UCSD-AML1 (cell line): Measurements from ENCODE around the gene GPR173.

Source experiments
- DNase-seq: peaks from one replicate; lab custom pipeline; 2025; ENCODE audit not compliant: unreplicated experiment; lab: John Stamatoyannopoulos, UW

The GPR173 gene

DNA sequence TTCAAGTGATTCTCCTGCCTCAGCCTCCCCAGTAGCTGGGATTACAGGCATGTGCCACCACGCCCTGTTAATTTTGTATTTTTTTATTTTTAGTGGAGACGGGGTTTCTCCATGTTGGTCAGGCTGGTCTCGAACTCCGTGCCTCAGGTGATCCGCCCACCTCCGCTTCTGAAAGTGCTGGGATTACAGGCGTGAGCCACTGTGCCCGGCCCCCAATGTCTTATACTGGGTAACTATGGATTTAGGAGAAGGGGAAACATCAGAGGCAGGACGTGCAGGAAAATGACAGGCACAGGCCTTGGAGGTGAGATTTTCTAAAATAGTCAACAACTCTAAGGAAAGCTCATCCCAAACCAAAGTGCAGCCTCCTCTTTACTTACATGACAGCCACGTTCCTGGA lies 22.5 kb downstream of the GPR173 start:
- no peak for DNase-seq

DNA sequence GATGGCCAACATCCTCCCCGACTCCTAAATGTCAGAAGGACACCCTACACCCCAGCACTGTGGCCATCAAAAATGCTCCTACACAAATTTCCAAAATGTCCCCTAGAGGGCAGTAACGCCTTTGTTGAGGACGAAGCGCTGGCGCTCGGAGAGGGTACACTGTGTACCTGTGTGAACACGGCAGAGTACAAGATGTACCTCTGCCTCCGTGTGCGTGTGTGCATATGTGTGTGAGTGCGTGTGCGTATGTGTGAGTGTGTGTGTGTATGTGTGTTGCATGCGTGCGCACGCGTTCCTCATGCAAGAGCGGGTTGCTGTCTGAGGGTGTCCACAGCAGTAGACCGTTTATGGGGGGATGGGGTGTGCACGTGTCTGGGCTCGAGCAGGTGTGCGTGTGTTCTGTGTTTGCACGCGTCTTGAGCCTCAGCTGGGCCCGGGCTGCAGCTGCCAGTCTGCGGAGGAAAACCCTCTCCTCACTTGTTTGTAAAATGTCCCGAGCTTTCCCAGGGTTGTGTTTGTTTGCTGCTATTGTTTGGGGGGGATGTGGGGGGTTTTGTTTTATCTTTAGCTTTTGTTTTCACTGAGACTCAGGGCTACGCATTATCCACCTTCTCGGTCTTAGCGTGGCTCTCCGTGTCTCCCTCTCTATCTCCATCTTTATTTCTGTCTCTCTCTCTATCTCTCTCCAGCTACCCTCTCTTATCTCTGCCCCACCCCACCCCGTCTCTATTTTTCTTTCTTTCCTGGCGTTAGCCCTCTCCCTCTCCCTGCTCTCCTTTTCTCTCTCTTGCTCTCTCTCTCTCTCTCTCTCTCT lies 23.2 kb downstream of the GPR173 start:
- DNase-seq, result peak; percentile 46

GRCh38 chrX:53072418-53073114 lies 24.0 kb downstream of the GPR173 start:
- DNase-seq, result no peak

DNA sequence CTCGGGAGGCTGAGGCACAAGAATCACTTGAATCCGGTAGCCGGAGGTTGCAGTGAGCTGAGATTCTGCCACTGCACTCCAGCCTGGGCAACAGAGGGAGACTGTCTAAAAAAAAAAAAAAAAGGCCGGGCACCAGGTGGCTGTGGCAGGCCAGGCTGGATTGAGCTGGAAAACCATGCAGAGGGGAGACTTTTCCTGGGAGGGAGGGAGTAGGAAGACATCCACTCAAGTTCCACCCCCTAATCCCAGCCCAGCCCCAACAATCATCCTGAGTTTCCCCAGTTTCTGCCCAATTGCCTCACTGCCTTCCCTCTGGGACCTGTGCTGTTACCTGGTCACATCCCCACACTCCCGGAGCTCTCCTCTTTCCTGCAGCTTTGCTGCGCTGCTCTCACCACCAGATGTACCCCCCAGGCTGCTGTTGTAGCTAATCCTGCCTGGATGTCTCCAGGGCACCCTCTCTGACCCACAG lies 24.6 kb downstream of the GPR173 start:
- no peak for DNase-seq

DNA sequence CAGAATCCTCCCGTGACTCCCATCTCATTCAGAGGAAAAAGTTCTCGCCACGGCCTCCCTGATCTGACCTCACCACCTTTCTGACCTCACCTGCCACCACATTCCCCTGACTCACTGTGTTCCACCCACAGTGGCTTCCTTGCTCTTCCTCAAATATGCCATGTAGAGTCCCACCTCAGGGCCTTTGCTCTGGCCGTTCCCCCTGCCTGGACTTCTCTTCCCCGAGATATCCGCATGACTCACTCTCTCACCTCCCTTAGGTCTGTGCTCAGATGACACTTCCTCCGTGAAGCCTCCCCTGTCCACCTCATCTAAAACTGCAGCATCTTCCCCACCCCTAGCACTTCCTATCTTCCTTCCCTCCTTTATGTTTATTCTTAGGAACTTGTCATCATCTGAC lies 26.4 kb downstream of the GPR173 start:
- DNase-seq, result no peak

GRCh38 chrX:53076671-53077070 lies 28.1 kb downstream of the GPR173 start:
- DNase-seq, result no peak

DNA sequence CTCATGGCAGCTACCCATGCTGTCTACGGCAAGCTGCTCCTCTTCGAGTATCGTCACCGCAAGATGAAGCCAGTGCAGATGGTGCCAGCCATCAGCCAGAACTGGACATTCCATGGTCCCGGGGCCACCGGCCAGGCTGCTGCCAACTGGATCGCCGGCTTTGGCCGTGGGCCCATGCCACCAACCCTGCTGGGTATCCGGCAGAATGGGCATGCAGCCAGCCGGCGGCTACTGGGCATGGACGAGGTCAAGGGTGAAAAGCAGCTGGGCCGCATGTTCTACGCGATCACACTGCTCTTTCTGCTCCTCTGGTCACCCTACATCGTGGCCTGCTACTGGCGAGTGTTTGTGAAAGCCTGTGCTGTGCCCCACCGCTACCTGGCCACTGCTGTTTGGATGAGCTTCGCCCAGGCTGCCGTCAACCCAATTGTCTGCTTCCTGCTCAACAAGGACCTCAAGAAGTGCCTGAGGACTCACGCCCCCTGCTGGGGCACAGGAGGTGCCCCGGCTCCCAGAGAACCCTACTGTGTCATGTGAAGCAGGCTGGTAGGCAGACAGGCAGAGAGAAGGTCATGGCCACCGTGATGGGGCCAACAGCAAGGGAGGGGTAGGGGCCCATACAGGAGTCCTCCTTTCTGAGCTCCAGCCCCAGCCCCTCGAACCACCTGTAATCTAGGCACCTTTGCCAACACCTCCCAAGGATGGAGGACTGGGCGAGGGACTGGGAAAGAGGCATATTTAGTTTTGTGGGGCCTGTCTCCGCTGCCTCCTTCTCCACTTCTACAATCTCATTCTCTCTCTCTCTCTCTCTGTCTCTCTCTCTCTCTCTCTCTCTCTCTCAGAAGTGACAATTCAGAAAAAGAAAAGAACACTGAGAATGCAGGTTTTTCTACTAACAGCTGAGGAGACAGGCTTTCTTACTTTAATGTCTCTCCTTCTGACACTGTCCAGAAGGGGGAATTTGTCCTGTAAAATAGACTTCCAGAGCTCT lies 28.9 kb downstream of the GPR173 start:
- no peak for DNase-seq

- no peak for DNase-seq
Observed at GRCh38 chrX:53078943-53079342, 30.4 kb downstream of the GPR173 start.

DNA sequence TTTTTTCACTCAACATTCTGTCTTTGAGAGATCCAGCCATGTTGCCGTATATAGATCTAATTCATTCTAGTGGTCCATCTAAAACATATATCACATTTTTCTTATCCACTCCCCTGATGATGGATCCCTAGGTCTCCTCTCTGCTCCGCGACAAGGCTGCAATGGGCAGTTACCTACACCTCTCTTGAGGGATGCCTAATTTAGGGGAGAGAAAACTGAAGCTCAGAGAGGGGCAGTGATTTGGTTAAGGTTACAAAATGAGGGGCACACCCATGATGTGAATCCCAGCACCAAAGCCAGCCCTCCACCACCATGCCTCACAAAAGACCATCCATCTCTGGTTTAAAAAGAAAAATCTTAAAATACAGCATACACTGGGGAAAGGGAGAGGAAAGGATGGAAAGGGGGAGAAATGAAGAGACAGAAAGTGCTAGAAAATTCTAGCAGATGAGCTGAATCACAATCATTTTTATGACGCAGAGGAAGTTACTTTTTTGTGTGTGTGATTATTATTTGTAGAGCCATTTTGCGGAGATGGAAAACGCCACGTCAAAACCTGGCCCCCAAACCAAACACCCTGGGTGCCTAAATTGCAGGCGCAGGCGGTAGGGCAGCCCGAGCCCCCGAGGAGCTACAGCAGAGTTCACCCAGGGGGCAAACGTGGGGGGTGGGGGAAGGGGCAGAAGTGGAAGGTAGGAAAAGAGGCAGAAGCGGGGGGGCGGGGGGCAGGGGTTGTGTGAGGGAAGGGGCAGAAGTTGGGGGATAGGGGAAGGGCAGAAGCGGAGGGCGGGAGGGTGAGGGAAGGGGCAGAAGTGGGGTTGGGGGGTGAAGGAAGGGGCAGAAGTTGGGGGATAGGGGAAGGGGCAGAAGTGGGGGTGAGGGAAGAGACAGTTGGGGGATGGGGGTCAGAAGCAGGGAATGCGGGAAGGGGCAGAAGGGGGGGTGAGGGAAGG lies 32.3 kb downstream of the GPR173 start:
- no peak for DNase-seq

GRCh38 chrX:53081925-53082772 lies 33.6 kb downstream of the GPR173 start, which contains the start of gene TSPYL2:
TSPYL2 (plus strand) TSS chrX:53082367; CDS start chrX:53082499, 132 bp downstream.
- DNase-seq, result peak; percentile 90

DNA sequence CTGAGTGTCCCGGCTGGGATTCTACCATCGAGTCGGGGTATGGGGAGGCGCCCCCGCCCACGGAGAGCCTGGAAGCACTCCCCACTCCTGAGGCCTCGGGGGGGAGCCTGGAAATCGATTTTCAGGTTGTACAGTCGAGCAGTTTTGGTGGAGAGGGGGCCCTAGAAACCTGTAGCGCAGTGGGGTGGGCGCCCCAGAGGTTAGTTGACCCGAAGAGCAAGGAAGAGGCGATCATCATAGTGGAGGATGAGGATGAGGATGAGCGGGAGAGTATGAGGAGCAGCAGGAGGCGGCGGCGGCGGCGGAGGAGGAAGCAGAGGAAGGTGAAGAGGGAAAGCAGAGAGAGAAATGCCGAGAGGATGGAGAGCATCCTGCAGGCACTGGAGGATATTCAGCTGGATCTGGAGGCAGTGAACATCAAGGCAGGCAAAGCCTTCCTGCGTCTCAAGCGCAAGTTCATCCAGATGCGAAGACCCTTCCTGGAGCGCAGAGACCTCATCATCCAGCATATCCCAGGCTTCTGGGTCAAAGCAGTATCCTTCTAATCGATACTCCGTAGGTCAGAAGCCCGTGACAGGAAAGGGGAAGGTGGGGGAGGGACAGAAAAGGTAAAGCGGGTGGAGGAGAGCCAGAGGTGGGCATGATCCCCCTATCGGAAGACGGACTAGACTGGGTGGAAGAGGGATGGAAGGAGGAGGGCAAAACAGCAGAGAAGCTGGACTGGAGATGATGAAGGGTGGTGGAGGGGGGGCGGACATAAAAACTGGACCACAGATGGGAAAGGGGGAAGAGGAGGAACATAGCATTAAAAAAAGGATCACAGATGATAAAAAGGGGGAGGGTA lies 34.4 kb downstream of the GPR173 start:
- DNase-seq, result no peak

GRCh38 chrX:53084043-53084570 lies 35.5 kb downstream of the GPR173 start:
- DNase-seq, result no peak

GRCh38 chrX:53084863-53085262 lies 36.3 kb downstream of the GPR173 start:
- DNase-seq, result no peak

GRCh38 chrX:53085661-53086229 lies 37.2 kb downstream of the GPR173 start:
- DNase-seq, result no peak

DNA sequence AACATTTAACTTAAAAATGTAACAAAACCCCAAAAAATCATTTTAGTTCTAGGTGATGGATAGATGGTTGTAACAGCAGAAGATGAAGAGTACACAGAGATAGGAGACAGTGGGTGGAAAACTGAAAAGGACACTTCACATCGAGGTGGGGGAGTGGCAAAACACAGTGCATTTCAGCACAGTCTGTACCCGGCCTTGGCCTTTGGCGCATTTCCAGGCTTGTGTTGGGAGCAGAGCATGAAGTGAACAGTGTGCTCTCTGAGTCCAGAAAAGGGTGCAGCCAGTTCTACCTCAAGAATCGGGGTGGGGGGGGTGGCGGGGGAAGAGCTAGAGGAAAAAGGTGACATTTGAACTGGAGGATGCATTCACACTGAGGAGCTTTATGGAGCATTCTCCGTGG lies 37.9 kb downstream of the GPR173 start:
- DNase-seq, result no peak

DNA sequence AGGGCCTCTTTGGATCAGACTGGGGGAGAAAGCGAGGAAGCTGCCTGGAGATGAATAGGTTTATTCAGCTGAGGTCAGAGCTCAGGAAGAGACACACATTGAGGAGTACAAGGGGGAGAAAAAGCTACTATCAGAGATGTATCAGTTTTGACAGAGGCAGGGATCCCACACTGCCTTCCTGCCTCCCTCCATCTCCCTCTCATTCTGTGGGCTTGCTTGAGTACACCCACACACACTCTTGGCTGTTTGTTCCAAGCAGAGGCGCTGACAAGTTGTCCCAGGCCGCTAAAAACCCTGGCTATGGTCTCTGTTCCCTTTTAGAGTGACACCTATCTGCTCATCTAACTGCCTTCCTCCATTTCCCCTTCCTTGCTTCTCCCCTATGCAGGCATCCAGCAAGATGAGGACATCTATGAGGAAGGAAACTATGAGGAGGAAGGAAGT lies 38.8 kb downstream of the GPR173 start:
- DNase-seq, result no peak
